GM12891 (cell line): Measurements from ENCODE around the gene PRAMEF2.
"Not testable (repeated sequence)": the region's sequence is repeated elsewhere in the genome, so short reads cannot be mapped to it uniquely, and the experiment has no call there.

Experiments used
- POLR2A ChIP-seq: IDR thresholded peaks from 2 replicates; pipeline ENCODE4 v1.6.1; 2011; ENCODE audit warnings: low read depth, low read length, control low read depth
- SPI1 ChIP-seq: IDR thresholded peaks from 2 replicates; pipeline ENCODE4 v1.6.1; 2011; ENCODE audit warnings: low read depth, low read length, control low read depth
- TAF1 ChIP-seq: IDR thresholded peaks from 2 replicates; pipeline ENCODE4 v1.6.1; 2011; ENCODE audit warnings: low read depth, low read length, control low read depth

DNA sequence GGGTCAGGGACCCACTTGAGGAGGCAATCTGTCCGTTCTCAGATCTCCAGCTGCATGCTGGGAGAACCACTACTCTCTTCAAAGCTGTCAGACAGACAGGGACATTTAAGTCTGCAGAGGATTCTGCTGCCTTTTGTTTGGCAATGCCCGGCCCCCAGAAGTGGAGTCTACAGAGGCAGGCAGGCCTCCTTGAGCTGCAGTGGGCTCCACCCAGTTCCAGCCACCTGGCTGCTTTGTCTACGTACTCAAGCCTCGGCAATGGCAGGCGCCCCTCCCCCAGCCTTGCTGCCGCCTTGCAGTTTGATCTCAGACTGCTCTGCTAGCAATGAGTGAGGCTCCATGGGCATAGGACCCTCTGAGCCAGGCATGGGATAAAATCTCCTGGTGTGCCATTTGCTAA is 37.8 kb upstream of the PRAMEF2 start:
- not testable (repeated sequence) for TF ChIP-seq POLR2A, SPI1, TAF1
